ENCODE data around the gene SP9. TPM values are rescaled to one million over a fixed set of nuclear protein-coding genes. Genes with fewer than 3 reads are reported as not detected.

Gene SP9
- total and polyA plus RNA-seq, 2 donors: not detected

Other genes starting within 250 kb of the SP9 start
- 68.3 TPM for gene OLA1, start 86.4 kb upstream of the SP9 start, total RNA-seq
- gene OLA1, start 86.4 kb upstream of the SP9 start, polyA plus RNA-seq: 51.1 TPM
- 46.8 TPM for gene SCRN3, start 60.8 kb downstream of the SP9 start, total RNA-seq
- gene SCRN3, start 60.8 kb downstream of the SP9 start, polyA plus RNA-seq: 20.8 TPM
- 17.3 TPM for gene GPR155, start 152.1 kb downstream of the SP9 start, total RNA-seq
- gene GPR155, start 152.1 kb downstream of the SP9 start, polyA plus RNA-seq: 7.3 TPM

All from urinary bladder (tissue), 2 donors.